IMR-90 (cell line): ENCODE data around the gene ZNF273. TPM values are rescaled to one million over a fixed set of nuclear protein-coding genes. Genes with fewer than 3 reads are reported as not detected.

Experiments
- ATAC-seq: fragments of 200-7000 bp; cut with Tn5 transposase; 2 replicates; pipeline ENCODE4 v1.9.1; 2020; ENCODE audit warnings: low read depth, mild to moderate bottlenecking, moderate library complexity
- BruUV-seq: library from RNA; stranded (reverse); fragments of 400-500 nt; replicated peaks from 2 replicates; lab custom pipeline; 2021; lab: Mats Ljungman, UMichigan
- CTCF ChIA-PET: fragments of 300-600 bp; formaldehyde crosslinking; extraction: SDS; loops from one replicate; lab custom pipeline; 2021; ENCODE audit warnings: antibody characterized with exemption; lab: Yijun Ruan, JAX
- POLR2A ChIA-PET: fragments of 300-600 bp; sonication (Branson Sonifier 250); formaldehyde crosslinking; loops from one replicate; lab custom pipeline; 2022; ENCODE audit warnings: antibody characterized with exemption; ENCODE audit not compliant: unreplicated experiment; lab: Charles Lee
- DNase-seq: peaks from one replicate; pipeline ENCODE4 v3.0.0; 2013
- H2AFZ ChIP-seq: replicated peaks from 2 replicates; pipeline ENCODE3; 2013; ENCODE audit warnings: low read length, mild to moderate bottlenecking; ENCODE audit not compliant: poor library complexity
- H2AK5ac ChIP-seq: 2 replicates; pipeline ENCODE4 v1.6.1; 2013; ENCODE audit warnings: low read depth, low read length, inconsistent platforms
- H2AK9ac ChIP-seq: replicated peaks from 2 replicates; pipeline ENCODE3; 2013; ENCODE audit warnings: mild to moderate bottlenecking, low read depth, low read length, moderate library complexity; ENCODE audit not compliant: poor library complexity
- H2BK120ac ChIP-seq: 2 replicates; pipeline ENCODE4 v1.6.1; 2013; ENCODE audit warnings: low read depth, low read length, inconsistent platforms
- H2BK15ac ChIP-seq: 3 replicates; pipeline ENCODE4 v1.6.1; 2013; ENCODE audit warnings: low read depth, low read length, inconsistent platforms
- H2BK20ac ChIP-seq: 2 replicates; pipeline ENCODE4 v1.6.1; 2013; ENCODE audit warnings: low read depth, mild to moderate bottlenecking, inconsistent platforms, low read length, moderate library complexity
- H2BK5ac ChIP-seq: 2 replicates; pipeline ENCODE4 v1.6.1; 2013; ENCODE audit warnings: mild to moderate bottlenecking, low read depth, low read length, inconsistent platforms; ENCODE audit not compliant: poor library complexity, severe bottlenecking
- H3K14ac ChIP-seq: replicated peaks from 2 replicates; pipeline ENCODE4 v1.6.1; 2013; ENCODE audit warnings: low read depth, low read length, inconsistent platforms
- H3K18ac ChIP-seq: 2 replicates; pipeline ENCODE4 v1.6.1; 2013; ENCODE audit warnings: low read depth, low read length, control low read depth
- H3K23ac ChIP-seq: 2 replicates; pipeline ENCODE4 v1.6.1; 2013; ENCODE audit warnings: low read depth, low read length, inconsistent platforms
- H3K27ac ChIP-seq: 2 replicates; pipeline ENCODE4 v1.5.1; 2013; ENCODE audit warnings: mild to moderate bottlenecking, control low read depth, low read length; ENCODE audit not compliant: insufficient read depth
- H3K27me3 ChIP-seq: 2 replicates; pipeline ENCODE4 v1.6.1; 2013; ENCODE audit warnings: low read length; ENCODE audit not compliant: control insufficient read depth, insufficient read depth
- H3K36me3 ChIP-seq: 2 replicates; pipeline ENCODE4 v1.6.1; 2013; ENCODE audit warnings: low read length, mixed read lengths; ENCODE audit not compliant: control insufficient read depth, insufficient read depth
- H3K4ac ChIP-seq: 2 replicates; pipeline ENCODE4 v1.6.1; 2013; ENCODE audit warnings: low read depth, low read length, inconsistent platforms
- H3K4me1 ChIP-seq: 2 replicates; pipeline ENCODE4 v1.6.1; 2013; ENCODE audit warnings: low read length, mixed read lengths; ENCODE audit not compliant: control insufficient read depth, insufficient read depth
- H3K4me2 ChIP-seq: 2 replicates; pipeline ENCODE4 v1.6.1; 2013; ENCODE audit warnings: low read depth, mild to moderate bottlenecking, control low read depth, low read length, moderate library complexity
- H3K4me3 ChIP-seq: 2 replicates; pipeline ENCODE4 v1.5.1; 2013; ENCODE audit warnings: low read depth, mild to moderate bottlenecking, control low read depth, low read length, moderate library complexity; ENCODE audit not compliant: insufficient read depth
- H3K56ac ChIP-seq: 2 replicates; pipeline ENCODE4 v1.6.1; 2013; ENCODE audit warnings: low read length, inconsistent platforms; ENCODE audit not compliant: insufficient read depth; ENCODE audit errors: extremely low read depth
- H3K79me1 ChIP-seq, 2 experiments: 2 replicates each; pipeline ENCODE4 v1.6.1; 2013; ENCODE audit warnings: low read length in 2 of 2, inconsistent platforms in 1 of 2, low read depth in 1 of 2
- H3K9ac ChIP-seq: 2 replicates; pipeline ENCODE4 v1.6.1; 2013; ENCODE audit warnings: low read depth, low read length, control low read depth
- H3K9me1 ChIP-seq: 2 replicates; pipeline ENCODE4 v1.6.1; 2013; ENCODE audit warnings: low read length, inconsistent platforms; ENCODE audit not compliant: insufficient read depth
- H3K9me3 ChIP-seq: 2 replicates; pipeline ENCODE4 v1.6.1; 2013; ENCODE audit warnings: low read length; ENCODE audit not compliant: control insufficient read depth, insufficient read depth
- H4K20me1 ChIP-seq: 2 replicates; pipeline ENCODE4 v1.6.1; 2013; ENCODE audit warnings: low read length, inconsistent platforms; ENCODE audit not compliant: insufficient read depth
- H4K5ac ChIP-seq: 2 replicates; pipeline ENCODE4 v1.6.1; 2013; ENCODE audit warnings: mild to moderate bottlenecking, low read depth, low read length, control low read depth
- H4K8ac ChIP-seq, 2 experiments: 2 replicates each; pipeline ENCODE4 v1.6.1; 2013; ENCODE audit warnings: low read depth in 2 of 2, low read length in 2 of 2, control low read depth in 1 of 2, inconsistent platforms in 1 of 2
- H4K91ac ChIP-seq: 2 replicates; pipeline ENCODE4 v1.6.1; 2013; ENCODE audit warnings: low read depth, low read length, inconsistent platforms; ENCODE audit not compliant: insufficient read depth
- MXI1 ChIP-seq: IDR thresholded peaks from 2 replicates; pipeline ENCODE4 v1.6.1; 2012; ENCODE audit warnings: low read depth, mild to moderate bottlenecking, low read length, moderate library complexity, borderline replicate concordance
- RAD21 ChIP-seq: IDR thresholded peaks from 2 replicates; pipeline ENCODE4 v1.6.1; 2012; ENCODE audit warnings: low read length, improper control_type of control experiment
- WGBS, 2 experiments: methylation state at CpG; one replicate each; pipeline versions ENCODE4 v1.1.5 to v1.1.7; 2013; ENCODE audit warnings: missing lambda C conversion rate in 2 of 2; ENCODE audit not compliant: insufficient read length in 1 of 2; ENCODE audit errors: extremely low coverage in 2 of 2; 5-methylcytosine and 5-hydroxymethylcytosine counted together
- dilution Hi-C: fragments of 300-500 bp; cut with HindIII; formaldehyde crosslinking; loops from one replicate; pipeline ENCODE4 v1.14.3; 2018; ENCODE audit warnings: low sequenced_read_pairs; ENCODE audit not compliant: unreplicated experiment
- in situ Hi-C: fragments of 300-500 bp; cut with MboI; formaldehyde crosslinking; loops from 3 replicates; pipeline ENCODE4 v1.14.3; 2019; ENCODE audit warnings: low sequenced_read_pairs, inconsistent platforms, mixed read lengths
- intact Hi-C: fragments of 100-400 bp; cut with micrococcal nuclease; formaldehyde crosslinking; loops from 2 replicates; pipeline ENCODE4 v1.10.0; 2022
- polyA plus RNA-seq, 3 experiments: library from polyadenylated mRNA; depleted of rRNA; stranded (reverse); fragments of >200 nt; gene quantifications; 2 replicates each; pipeline ENCODE4 v1.2.3, GENCODE V29; 2012; ENCODE audit warnings: low replicate concordance in 1 of 3
- total RNA-seq: library from RNA; depleted of rRNA; stranded (reverse); fragments of >200 nt; gene quantifications from 2 replicates; pipeline ENCODE4 v1.2.3, GENCODE V29; 2012

The ZNF273 gene
- total and polyA plus RNA-seq, 2 of the 4 experiments (the other 2 are of a cell fraction): 1.5 to 2.7 TPM

DNA sequence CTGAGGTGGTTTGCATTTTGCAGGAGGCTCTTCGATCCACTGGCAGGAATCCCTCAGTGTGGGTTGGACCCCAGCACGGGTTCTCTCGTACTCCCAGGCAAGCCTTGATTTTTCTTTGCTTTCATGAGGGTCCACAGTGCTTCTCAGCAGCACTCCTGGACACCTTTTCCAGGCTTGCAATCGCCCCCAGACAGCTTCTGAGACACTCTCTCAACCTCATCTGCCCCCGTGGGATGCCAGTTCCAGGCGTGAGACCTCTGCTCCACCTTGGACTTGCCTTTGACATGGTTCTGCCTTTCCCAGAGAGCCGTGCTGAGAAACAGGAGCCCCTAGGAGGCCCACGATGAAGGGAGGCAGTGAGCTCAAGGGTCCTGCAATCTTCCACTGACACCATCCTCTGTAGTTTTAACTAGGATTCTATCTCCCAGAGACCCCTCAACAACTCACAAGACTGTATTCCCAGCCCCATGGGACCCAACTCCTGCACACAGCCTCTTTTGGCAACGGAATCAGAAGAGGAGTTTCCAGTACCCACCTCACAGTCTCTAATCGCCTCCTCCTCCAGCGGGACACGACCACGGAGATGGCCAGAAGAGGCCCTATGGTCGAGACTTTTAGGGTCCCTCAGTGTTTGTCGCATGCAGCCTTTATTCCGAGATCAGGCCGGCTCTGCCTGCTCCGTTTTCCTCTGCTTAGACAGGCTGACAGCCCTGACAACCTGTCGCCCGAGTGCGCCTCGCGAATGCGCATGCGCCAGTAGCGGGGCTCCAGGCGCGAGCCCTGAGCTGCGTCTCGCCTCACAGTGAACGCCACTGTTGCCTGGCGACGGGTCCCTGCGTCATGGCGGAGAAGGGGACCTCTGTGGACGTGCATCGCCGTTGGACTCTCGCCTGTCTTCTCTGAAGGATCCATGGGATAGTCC lies 26.0 kb upstream of the ZNF273 start:
- in situ Hi-C loops: no loop called here

More for the DNA sequence above, 26.0 kb upstream of the ZNF273 start:
- H3K4me3 ChIP-seq: no peak overlapping the region
- H4K8ac ChIP-seq: no peak overlapping the region
- no peak for TF ChIP-seq MXI1
- TF ChIP-seq RAD21: no peak
- 14% methylated on average over 17 of the region's 39 CpGs; no CpG with 5 or more reads in 1 of the 2 experiments for WGBS, 2 experiments
- H2BK5ac ChIP-seq: no peak overlapping the region
- no peaks in the 10 kb centered on the region for H4K20me1 ChIP-seq
- intact Hi-C loops: no loop called here
- H3K27ac ChIP-seq: no peak overlapping the region
- no peak overlapping the region for H3K18ac ChIP-seq
- no peak overlapping the region for H2BK15ac ChIP-seq
- ChIA-PET CTCF (no interaction called here), POLR2A (no interaction called here)
- H3K4me2 ChIP-seq: peak overlapping the region; percentile 66
- ATAC-seq: peak; percentile 84
- H3K23ac ChIP-seq: no peak overlapping the region
- no peaks in the 10 kb centered on the region for H3K79me1 ChIP-seq
- H3K9me3 ChIP-seq: peaks cover 22% of the 10 kb centered on the region; the same call in 1 of the 2 replicates
- H3K56ac ChIP-seq: no peak overlapping the region
- H4K91ac ChIP-seq: no peak overlapping the region
- H3K36me3 ChIP-seq: no peaks in the 10 kb centered on the region
- no peaks in the 10 kb centered on the region for H3K9me1 ChIP-seq
- H3K4me1 ChIP-seq: no peaks in the 10 kb centered on the region
- no peak overlapping the region for H2BK120ac ChIP-seq
- H3K27me3 ChIP-seq: peaks cover under 1% of the 10 kb centered on the region; the same call in 1 of the 2 replicates
- H2BK20ac ChIP-seq: no peak overlapping the region
- BruUV-seq: no TSS peak
- no peak overlapping the region for H2AK9ac ChIP-seq
- no peak overlapping the region for H3K4ac ChIP-seq
- H4K5ac ChIP-seq: no peak overlapping the region
- H3K14ac ChIP-seq: no peak overlapping the region
- DNase-seq: no peak
- H2AFZ ChIP-seq: peak overlapping the region; percentile 88
- dilution Hi-C loops: no loop called here
- no peak overlapping the region for H2AK5ac ChIP-seq
- H3K9ac ChIP-seq: no peak overlapping the region
